ENCODE measurements around the gene ZNF511.

The ZNF511 gene

DNA sequence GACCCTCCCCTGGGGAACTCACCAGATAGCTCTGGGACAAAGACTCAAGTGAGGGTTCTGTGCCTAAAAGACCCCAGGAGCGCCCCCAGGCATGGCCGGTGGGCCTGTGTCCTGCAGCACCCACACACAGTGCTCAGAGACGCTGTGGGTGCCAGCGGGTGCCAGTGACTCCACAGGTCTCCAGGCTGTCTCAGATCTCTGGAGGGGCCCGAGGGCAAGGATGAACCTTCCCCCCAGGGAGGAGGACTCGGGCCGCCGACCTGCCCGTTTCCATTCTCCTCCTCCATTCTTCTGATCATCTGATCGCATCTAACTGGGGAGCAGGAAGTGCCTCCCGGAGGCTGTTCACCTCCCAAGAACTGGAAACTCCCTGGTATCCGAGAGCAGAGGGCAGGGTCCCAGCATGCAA, 33.0 kb upstream of the ZNF511 start:
- no peaks in the 10 kb centered on the region for H3K4me1 ChIP-seq (ENCODE audit: insufficient read depth, low read length)
- no peak overlapping the region for H3K27ac ChIP-seq (ENCODE audit: low read depth, low read length)
- H3K36me3 ChIP-seq (ENCODE audit: insufficient read depth, low read length), result peaks cover 4% of the 10 kb centered on the region
- peaks cover 0 to 31% of the 10 kb centered on the region in 2 donors for H3K27me3 ChIP-seq (ENCODE audit: control insufficient read depth in 1 of 2, insufficient read depth in 2 of 2, low read length in 2 of 2)
- no peak overlapping the region for H3K9ac ChIP-seq (ENCODE audit: low read length)
- H3K9me3 ChIP-seq (ENCODE audit: low read length), result no peaks in the 10 kb centered on the region
- no peak overlapping the region for H3K4me3 ChIP-seq (ENCODE audit: low read depth in 1 of 2, low read length in 2 of 2)

DNA sequence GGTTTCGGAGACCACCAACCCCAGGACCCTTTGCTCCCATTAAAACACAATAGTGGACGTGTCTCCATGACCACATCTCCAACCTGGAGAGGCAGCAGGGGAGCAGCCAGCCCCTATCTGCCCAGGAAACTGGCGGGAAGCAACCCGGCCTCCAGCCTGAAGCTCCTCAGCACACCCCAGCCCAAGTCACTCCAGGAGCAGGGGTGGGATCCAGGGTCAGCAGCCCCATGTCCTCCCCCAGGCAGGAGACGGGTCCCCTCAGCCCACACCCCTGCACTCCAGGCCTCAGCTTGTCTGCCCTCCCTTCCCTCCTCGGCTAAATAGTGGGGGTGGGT, 32.6 kb upstream of the ZNF511 start:
- no peak overlapping the region for H3K27ac ChIP-seq (ENCODE audit: low read depth, low read length)

DNA sequence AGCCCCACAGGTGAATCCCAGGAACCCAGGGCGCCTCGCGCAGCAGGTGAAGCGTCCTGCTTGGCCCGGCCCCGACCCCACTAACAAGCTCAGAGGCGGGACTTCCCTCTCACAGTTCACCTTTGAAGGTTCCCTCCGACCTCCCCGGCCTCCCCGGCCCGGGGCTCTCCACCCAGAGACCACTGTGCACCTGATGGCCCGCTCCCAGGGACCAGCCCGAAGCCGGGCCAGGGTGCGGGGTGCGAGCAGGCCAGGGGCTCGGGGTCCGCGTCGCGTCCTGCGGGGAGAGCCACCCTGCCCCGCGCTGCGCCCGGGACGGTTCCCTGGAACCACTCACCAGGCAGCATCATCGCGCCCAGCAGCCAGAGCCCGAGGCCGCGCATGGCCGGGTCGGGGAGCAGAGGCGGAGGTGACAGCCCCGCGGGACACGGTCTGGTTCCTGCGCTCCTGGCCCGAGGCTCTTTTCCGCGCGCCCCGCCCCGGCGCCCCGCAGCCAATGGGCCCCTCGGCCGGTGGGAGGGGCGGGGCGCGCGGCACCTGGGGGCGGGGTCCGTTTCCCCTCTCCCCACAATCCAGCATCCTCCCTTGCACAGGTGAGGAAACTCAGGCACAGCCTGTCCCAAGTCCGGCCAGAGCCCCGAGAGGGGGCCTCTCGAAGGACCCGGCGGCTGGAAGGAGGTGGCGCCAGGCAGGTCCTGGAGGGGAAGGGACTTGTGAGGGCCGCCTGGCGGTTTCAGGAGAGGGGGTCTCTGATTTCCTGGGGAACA, 32.1 kb upstream of the ZNF511 start, which contains the start of gene ADAM8:
Gene ADAM8, minus strand, starts transcription at position 434 of the 767 bp plus-strand sequence. Its CDS starts 51 bp downstream, at position 383.
- Histone ChIP-seq H3K4me3 (ENCODE audit: low read depth in 1 of 2, low read length in 2 of 2) (peak within 1 kb of the TSS in 1 of 2 donors; percentile 32), H3K36me3 (ENCODE audit: insufficient read depth, low read length) (peaks cover 9% of the 10 kb centered on the region), H3K4me1 (ENCODE audit: insufficient read depth, low read length) (no peaks in the 10 kb centered on the region), H3K9ac (ENCODE audit: low read length) (no peak within 1 kb of the TSS), H3K27ac (ENCODE audit: low read depth, low read length) (no peak within 1 kb of the TSS), H3K9me3 (ENCODE audit: low read length) (no peaks in the 10 kb centered on the region), H3K27me3 (ENCODE audit: control insufficient read depth in 1 of 2, insufficient read depth in 2 of 2, low read length in 2 of 2) (peaks cover 0 to 31% of the 10 kb centered on the region in 2 donors)

More for the DNA sequence above, 32.6 kb upstream of the ZNF511 start:
- Histone ChIP-seq H3K4me1 (ENCODE audit: insufficient read depth, low read length) (no peaks in the 10 kb centered on the region), H3K27me3 (ENCODE audit: control insufficient read depth in 1 of 2, insufficient read depth in 2 of 2, low read length in 2 of 2) (peaks cover 0 to 31% of the 10 kb centered on the region in 2 donors), H3K36me3 (ENCODE audit: insufficient read depth, low read length) (peaks cover 4% of the 10 kb centered on the region), H3K9ac (ENCODE audit: low read length) (no peak overlapping the region), H3K9me3 (ENCODE audit: low read length) (no peaks in the 10 kb centered on the region), H3K4me3 (ENCODE audit: low read depth in 1 of 2, low read length in 2 of 2) (no peak overlapping the region)

DNA sequence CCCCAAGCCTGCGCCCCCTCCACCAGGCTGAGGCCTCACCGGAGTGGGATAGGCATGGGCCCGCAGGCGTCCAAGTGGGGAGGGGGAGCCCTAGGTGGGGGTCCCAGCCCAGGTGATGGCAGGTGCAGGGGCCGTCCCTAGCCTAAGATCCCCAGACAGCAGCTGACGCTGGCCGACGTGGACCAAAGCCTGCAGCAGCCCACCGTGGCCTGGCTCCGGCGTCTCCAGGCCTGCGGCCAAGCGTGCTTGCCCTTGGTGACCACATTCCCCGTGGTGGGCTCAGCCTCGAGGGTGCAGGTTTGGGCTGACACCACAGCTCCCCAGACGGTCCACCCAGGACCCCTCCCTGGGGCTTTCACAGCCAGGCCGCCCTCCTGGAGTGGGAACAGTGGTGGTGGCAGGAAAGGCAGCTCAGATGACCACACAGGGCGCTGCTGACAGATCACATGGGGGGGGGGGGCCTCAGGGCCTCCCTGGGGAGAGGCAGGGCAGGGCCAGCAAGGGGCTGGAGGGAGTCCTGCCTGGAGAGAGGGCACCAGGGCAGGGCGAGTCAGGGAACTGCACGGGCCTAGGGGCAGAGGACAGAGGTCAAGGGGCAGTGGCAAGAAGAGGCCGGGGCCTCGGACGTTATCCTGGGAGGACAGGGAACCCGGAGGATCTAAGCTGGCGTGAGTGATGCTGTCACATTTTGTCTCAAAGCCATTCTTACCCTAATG, 31.3 kb upstream of the ZNF511 start:
- no peaks in the 10 kb centered on the region for H3K4me1 ChIP-seq (ENCODE audit: insufficient read depth, low read length)
- H3K27me3 ChIP-seq (ENCODE audit: control insufficient read depth in 1 of 2, insufficient read depth in 2 of 2, low read length in 2 of 2), result peaks cover 0 to 31% of the 10 kb centered on the region in 2 donors
- H3K9me3 ChIP-seq (ENCODE audit: low read length), result no peaks in the 10 kb centered on the region
- no peak overlapping the region for H3K9ac ChIP-seq (ENCODE audit: low read length)
- H3K4me3 ChIP-seq (ENCODE audit: low read depth in 1 of 2, low read length in 2 of 2), result no peak overlapping the region
- peaks cover 17% of the 10 kb centered on the region for H3K36me3 ChIP-seq (ENCODE audit: insufficient read depth, low read length)
- no peak overlapping the region for H3K27ac ChIP-seq (ENCODE audit: low read depth, low read length)

DNA sequence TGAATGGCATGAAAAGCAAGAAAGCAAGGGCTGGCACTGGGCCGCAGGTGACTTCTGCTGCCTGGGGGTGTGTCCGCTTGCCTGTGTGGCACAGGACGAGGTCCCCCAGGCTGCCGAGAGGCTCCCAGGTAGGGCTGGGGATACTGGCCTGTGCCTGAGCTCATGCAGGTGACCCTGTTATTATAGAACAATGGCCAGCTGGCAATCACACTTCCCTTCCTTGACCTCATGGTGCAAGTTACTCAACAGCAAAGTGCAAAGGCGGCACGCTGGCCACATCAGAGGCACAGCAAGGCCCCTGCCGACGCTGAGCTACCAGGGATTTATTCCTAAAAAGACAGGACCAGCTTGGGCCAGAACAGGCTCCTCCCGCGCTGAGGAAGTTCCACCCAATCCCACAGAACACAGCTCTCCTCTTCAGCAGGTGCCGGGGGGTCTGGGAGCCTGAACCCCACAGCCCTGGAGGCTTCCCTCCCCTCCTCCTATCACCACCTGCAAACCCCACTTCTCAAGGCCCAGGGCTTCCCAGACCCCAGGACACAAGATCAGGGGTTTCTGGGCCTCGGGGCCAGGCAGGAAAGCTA, 30.6 kb upstream of the ZNF511 start:
- H3K27ac ChIP-seq (ENCODE audit: low read depth, low read length), result no peak overlapping the region
- no peak overlapping the region for H3K9ac ChIP-seq (ENCODE audit: low read length)
- H3K27me3 ChIP-seq (ENCODE audit: control insufficient read depth in 1 of 2, insufficient read depth in 2 of 2, low read length in 2 of 2), result peaks cover 0 to 31% of the 10 kb centered on the region in 2 donors
- no peaks in the 10 kb centered on the region for H3K9me3 ChIP-seq (ENCODE audit: low read length)
- no peak overlapping the region for H3K4me3 ChIP-seq (ENCODE audit: low read depth in 1 of 2, low read length in 2 of 2)
- H3K4me1 ChIP-seq (ENCODE audit: insufficient read depth, low read length), result no peaks in the 10 kb centered on the region
- peaks cover 24% of the 10 kb centered on the region for H3K36me3 ChIP-seq (ENCODE audit: insufficient read depth, low read length)

DNA sequence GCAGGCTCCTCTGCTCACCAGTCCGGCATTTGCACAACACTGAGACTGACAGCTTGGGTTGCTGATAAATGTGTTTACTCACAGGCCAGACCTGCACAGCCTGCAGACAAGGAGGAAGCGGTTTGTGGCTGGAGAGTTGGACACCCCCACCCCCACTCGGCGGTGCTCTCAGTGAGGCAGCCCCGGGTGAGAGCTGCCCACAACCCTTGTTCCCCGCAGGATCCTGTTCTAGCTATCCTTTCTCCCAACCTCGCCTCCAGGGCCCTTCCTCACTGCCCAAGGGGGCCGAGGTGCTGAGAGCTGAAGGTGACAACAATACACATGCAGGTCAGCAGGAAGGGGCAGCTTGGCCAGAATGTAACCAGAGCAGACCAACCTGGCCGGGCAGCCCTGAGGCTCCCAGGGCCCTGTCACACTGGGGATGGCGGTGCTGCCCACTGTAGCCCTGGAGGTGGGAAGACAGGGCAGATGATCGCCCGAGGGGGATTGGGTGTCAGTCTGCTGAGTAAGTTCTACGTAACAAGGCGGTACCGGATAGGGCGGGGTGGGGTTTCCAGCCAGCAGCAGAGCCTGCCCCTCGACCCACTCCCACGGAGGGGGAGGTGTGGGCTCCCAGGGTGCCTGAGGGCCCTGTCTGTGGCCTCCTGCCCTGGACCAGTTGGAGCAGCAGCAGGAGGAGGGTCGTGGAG, 30.0 kb upstream of the ZNF511 start:
- Histone ChIP-seq H3K4me1 (ENCODE audit: insufficient read depth, low read length) (no peaks in the 10 kb centered on the region), H3K4me3 (ENCODE audit: low read depth in 1 of 2, low read length in 2 of 2) (no peak overlapping the region), H3K9ac (ENCODE audit: low read length) (no peak overlapping the region), H3K27ac (ENCODE audit: low read depth, low read length) (no peak overlapping the region), H3K27me3 (ENCODE audit: control insufficient read depth in 1 of 2, insufficient read depth in 2 of 2, low read length in 2 of 2) (peaks cover 0 to 31% of the 10 kb centered on the region in 2 donors), H3K36me3 (ENCODE audit: insufficient read depth, low read length) (peaks cover 30% of the 10 kb centered on the region), H3K9me3 (ENCODE audit: low read length) (no peaks in the 10 kb centered on the region)

DNA sequence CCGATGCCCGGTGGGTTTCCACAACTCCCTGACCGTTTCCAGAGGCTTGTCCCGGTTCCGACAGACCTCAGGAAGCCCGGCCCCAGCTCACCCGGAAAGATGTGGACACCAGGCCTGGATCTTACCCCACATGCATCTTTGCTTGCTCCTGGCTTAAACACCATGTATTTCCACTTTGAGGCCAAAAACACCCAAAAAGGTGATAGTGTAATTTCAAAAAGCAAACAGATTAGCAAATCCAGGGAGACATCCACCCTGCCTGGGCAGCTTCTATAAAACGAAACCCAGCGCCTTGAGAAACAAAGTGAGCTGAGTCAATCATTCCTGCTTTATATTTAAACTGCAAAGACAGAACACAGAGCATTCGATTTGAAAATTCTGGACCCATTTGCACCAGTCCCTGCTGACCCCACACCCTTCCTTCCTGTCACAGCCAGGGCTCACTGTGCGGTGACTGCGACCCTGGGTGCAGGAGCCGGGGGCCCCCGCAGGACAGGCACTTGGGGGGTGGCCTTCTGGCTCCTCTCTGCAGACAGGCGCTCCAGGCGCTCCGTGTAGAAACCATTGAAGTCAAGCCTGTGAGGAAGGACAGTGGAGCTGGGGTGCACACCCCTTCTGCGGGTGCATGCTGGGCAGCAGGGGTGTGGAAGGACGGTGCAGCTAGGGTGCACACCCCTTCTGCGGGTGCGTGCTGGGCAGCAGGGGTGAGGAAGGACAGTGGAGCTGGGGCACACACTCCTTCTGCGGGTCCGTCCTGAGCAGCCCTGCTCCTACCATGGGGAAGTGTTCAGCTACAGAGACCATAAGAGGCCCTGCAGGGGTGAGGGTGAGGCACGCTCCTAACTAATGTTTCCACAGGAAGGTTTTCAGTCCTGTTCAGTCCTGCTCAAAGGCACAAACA, 29.1 kb upstream of the ZNF511 start:
- Histone ChIP-seq H3K9me3 (ENCODE audit: low read length) (no peaks in the 10 kb centered on the region), H3K36me3 (ENCODE audit: insufficient read depth, low read length) (peaks cover 38% of the 10 kb centered on the region), H3K4me1 (ENCODE audit: insufficient read depth, low read length) (no peaks in the 10 kb centered on the region), H3K9ac (ENCODE audit: low read length) (no peak overlapping the region), H3K4me3 (ENCODE audit: low read depth in 1 of 2, low read length in 2 of 2) (no peak overlapping the region), H3K27ac (ENCODE audit: low read depth, low read length) (no peak overlapping the region), H3K27me3 (ENCODE audit: control insufficient read depth in 1 of 2, insufficient read depth in 2 of 2, low read length in 2 of 2) (peaks cover 0 to 30% of the 10 kb centered on the region in 2 donors)

DNA sequence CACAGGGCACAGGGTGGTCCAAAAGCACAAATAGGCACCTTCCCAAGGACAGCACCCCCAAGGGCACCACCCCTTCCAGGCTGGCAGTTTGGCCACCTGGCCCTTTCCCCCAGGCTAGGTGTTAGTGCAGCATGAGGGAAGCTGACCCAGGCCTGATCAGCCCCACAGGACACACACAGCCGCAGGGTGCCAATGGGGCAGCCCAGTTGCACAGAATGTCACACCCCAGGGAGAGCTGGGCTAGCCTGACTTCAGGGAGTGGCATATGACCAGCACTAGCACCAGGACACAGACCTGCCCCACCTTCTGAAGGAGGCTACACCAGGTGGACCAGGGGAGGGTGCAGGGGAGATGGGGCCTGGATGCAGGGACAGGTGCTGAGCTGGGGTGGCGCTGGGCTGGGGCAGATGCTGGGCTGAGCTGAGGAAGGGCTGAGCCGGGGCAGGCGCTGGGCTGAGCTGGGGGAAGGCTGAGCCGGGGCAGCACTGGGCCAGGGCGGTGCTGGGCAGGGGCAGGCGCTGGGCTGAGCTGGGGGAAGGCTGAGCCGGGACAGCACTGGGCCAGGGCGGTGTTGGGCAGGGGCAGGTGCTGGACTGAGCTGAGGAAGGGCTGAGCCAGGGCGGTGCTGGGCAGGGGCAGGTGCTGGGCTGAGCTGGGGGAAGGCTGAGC, 28.2 kb upstream of the ZNF511 start:
- H3K27ac ChIP-seq (ENCODE audit: low read depth, low read length), result no peak overlapping the region
- no peaks in the 10 kb centered on the region for H3K9me3 ChIP-seq (ENCODE audit: low read length)
- no peaks in the 10 kb centered on the region for H3K4me1 ChIP-seq (ENCODE audit: insufficient read depth, low read length)
- peaks cover 0 to 21% of the 10 kb centered on the region in 2 donors for H3K27me3 ChIP-seq (ENCODE audit: control insufficient read depth in 1 of 2, insufficient read depth in 2 of 2, low read length in 2 of 2)
- no peak overlapping the region for H3K9ac ChIP-seq (ENCODE audit: low read length)
- H3K4me3 ChIP-seq (ENCODE audit: low read depth in 1 of 2, low read length in 2 of 2), result no peak overlapping the region
- peaks cover 48% of the 10 kb centered on the region for H3K36me3 ChIP-seq (ENCODE audit: insufficient read depth, low read length)

DNA sequence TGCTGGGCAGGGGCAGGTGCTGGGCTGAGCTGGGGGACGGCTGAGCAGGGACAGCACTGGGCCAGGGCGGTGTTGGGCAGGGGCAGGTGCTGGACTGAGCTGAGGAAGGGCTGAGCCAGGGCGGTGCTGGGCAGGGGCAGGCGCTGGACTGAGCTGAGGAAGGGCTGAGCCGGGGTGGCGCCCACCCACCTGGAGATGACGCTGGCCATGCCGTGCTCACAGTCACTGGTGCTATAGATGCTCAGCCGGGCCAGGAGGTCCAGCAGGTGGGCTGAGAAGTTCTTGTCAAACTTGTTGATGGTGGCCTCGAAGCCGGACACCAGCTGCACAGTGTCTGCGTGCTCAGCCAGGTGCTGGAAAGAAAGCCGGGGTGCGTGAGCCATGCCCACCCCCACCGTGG, 27.6 kb upstream of the ZNF511 start:
- no peak overlapping the region for H3K9ac ChIP-seq (ENCODE audit: low read length)
- H3K27ac ChIP-seq (ENCODE audit: low read depth, low read length), result no peak overlapping the region
- H3K4me3 ChIP-seq (ENCODE audit: low read depth in 1 of 2, low read length in 2 of 2), result no peak overlapping the region
- H3K4me1 ChIP-seq (ENCODE audit: insufficient read depth, low read length), result no peaks in the 10 kb centered on the region
- peaks cover 54% of the 10 kb centered on the region for H3K36me3 ChIP-seq (ENCODE audit: insufficient read depth, low read length)
- no peaks in the 10 kb centered on the region for H3K9me3 ChIP-seq (ENCODE audit: low read length)
- peaks cover 0 to 16% of the 10 kb centered on the region in 2 donors for H3K27me3 ChIP-seq (ENCODE audit: control insufficient read depth in 1 of 2, insufficient read depth in 2 of 2, low read length in 2 of 2)

DNA sequence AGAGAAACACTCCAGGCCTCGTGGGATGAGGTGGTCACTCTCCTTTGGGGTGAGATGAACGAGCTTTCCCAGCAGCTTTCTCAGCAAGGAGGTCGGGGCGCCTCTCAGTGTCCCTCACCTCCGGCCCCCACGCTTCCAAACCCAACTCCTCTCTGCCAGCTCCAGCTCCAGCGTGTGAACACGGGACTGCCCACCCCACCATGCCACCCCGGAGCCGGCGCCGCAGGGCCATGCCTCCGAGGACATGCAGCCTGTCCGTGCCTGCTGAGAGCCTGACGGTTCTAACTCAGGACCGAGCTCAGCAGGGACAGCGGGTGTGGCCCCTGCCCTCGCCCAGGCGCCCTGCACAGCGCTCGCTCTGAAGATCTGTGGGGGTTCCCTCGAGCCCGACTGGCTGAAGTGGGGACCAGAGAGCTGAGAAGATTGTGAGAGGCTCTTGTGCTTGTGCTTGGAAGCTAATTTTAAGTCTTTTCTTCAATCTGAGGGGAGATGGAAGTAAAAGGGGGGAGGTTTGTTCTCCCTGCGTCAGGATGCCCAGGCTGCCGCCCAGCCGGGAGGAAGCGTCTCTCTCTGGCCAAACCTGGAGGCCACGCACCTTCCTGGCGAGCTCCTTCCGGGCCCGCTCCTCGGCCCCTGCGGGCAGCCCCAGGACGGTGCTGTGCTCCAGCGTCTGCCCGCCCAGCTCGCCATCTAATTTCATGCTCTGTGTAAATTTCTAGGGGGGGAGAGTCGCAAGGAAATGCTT, 26.9 kb upstream of the ZNF511 start:
- no peaks in the 10 kb centered on the region for H3K9me3 ChIP-seq (ENCODE audit: low read length)
- H3K9ac ChIP-seq (ENCODE audit: low read length), result no peak overlapping the region
- H3K27me3 ChIP-seq (ENCODE audit: control insufficient read depth in 1 of 2, insufficient read depth in 2 of 2, low read length in 2 of 2), result peaks cover 0 to 8% of the 10 kb centered on the region in 2 donors
- H3K4me1 ChIP-seq (ENCODE audit: insufficient read depth, low read length), result no peaks in the 10 kb centered on the region
- no peak overlapping the region for H3K27ac ChIP-seq (ENCODE audit: low read depth, low read length)
- peaks cover 61% of the 10 kb centered on the region for H3K36me3 ChIP-seq (ENCODE audit: insufficient read depth, low read length)
- no peak overlapping the region for H3K4me3 ChIP-seq (ENCODE audit: low read depth in 1 of 2, low read length in 2 of 2)
